Fibroblast of skin of left quadriceps (primary cell): ENCODE results near the gene DUOX2.
"Not testable (repeated sequence)": the region's sequence is repeated elsewhere in the genome, so short reads cannot be mapped to it uniquely, and the experiment has no call there.

ENCODE experiments used
- DNase-seq, 2 experiments: peaks; one replicate each; pipeline ENCODE4 v3.0.0-alpha.2; 2013; ENCODE audit warnings: low read depth in 2 of 2

Gene DUOX2

GRCh38 chr15:45100884-45101625 is 12.9 kb downstream of the DUOX2 start:
- DNase-seq: no peak

DNA sequence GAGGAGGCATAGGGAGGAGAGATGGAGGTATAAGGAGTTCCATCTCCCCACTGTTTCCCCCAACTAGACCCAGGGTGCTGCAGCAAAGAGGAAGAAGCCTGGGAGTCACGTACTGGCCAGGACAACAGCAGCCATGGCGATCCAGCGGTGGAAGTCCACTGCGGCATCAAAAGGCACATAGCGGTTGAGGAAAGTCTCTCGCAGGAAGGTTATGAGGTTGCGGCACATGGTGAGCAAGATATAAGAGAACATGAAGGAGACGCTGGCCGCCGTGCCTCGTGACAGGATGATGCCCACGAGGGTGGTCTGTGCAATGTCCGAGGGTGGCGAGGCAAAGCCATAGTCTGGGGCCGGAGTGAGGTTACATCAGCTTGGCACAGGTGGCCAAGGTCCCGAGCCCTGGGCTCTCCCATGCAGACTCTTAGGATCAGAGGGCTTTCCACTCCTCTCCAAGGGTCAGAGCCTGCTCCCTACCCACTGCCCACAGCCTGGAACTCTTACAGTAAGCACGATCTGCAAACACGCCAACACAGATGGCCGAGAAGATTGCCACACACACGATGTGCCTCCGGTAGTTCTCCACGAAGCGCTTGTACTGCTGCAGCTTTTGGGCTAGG is 14.3 kb downstream of the DUOX2 start:
- no peak for DNase-seq

GRCh38 chr15:45097466-45097865 is 16.5 kb downstream of the DUOX2 start:
- DNase-seq: no peak

DNA sequence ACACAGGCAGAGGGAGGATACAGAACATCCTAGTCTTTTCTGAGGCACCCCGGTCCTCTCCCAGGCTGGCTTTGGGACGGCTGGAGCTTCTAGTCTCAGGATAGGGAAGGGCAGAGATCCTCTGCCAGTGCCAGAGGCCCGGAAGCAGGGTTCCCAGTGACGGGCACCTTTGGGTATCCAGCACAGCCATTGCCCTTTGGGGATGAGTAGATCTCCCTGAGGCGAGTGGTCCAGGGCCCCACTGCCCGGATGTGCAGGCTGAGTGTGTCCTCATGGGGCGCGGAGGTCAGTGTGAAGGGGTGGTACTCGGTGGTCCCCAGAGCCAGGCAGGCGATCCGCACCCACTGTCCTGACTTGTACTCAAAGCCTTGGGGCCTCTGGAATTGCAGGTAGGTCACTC is 18.3 kb downstream of the DUOX2 start:
- no peak for DNase-seq

GRCh38 chr15:45094358-45094730 is 19.6 kb downstream of the DUOX2 start:
- DNase-seq: no peak

DNA sequence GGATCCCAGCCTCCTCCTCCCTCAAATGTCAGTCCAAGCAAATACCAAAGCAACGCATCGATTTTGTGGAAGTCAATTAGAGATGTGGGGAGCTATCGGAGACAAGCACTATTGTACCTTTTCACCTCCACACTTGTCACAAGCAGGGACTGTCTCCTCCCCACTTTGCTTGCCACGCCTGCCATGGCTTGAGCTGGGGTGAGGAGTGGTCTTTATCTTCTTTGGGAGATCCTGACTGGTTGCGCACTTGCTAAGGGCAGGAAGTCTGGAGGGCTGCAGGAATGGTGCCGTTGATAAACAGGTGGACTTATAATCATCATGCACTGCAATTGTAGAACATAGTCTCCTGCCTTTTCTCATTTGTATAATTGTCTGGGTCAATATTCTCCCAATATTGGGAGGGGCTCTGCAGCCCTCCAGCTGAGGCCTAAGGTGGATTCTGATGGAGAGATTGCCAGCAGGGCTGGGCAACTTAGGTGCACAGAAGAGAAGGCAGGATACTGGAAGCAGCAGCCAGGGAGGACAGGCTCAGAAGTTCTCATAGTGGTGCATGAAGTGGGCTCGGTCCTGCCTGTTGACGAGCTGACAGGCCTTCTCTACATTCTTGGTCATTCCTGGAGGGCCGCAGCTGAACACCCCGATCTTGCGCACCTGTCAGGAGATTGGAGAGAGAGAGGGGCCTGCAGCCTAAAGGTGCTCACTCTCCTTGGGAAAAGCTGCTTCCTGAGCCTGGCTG is 20.2 kb downstream of the DUOX2 start:
- no peak for DNase-seq

DNA sequence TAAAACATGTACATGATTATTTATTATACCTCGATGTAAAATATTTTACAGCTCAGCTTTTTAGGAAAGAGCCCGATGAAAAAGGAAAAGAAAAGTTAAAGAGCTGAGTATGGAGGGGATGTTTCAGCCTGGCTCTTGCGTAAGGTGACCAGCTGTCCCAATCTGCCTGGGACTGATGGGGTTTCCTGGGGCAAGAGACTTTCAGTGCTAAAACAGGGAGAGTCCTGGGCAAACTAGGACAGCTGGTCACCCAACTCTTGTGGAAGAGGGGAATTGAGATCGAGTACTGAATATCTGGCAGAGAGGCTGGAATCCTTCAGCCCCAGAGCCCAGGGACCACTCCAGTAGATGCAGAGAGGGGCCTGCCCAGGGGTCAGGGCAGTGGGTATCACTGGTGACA is 21.0 kb downstream of the DUOX2 start:
- no peak for DNase-seq

- DNase-seq: no peak
Measured at GRCh38 chr15:45091576-45091975, 22.4 kb downstream of the DUOX2 start.

DNA sequence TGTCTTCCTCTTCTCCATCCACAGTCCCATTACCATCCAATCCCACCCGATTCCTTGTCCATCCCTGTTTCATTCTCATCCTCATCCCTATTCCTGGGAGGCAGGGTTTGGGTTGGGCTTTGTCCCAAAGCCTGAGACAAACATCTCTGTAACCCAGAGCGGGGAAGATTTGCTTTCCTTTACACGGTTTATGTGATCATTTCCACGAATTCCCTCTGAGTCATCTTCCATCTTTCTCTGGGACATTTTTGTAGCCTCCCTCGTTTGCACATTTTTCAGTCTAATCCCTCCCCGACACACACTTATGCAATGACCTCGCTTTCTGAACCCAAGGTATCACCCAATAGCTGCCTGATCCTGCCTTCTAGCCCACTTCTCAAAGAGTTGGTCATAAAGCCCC is 22.8 kb downstream of the DUOX2 start:
- peak; percentile 5 to 13 for DNase-seq

DNA sequence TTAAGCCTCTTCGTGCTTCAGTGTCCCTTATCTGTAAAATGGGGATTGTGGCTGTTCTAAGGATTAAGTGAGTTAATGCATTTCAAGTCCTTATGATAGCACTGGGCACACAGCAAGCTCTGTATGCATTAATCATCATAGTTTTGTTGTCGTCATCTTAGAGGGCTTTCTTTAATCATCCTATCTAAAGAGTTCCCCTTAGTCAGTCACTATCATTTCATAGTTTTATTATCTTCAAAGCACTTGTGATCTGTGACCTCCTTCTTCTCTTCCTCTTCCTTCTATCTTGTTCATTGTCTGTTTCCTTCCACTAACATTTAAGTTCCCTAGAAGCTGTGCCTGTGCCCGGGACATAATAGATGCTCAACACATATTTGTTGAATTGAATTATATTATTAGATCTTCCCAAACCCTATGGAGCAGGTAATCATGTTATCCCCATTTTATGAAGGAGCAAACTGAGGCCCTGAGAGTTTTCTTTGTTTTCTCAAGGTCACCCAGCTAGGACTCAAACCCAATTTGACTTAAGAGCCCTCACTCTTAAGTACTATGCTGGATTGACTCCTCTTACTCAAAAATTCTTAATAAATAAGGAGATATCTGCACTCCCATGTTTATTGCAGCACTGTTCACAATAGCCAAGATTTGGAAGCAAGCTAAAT is 24.1 kb downstream of the DUOX2 start:
- DNase-seq: no peak

- no peak for DNase-seq
Measured at GRCh38 chr15:45088801-45089711, 24.9 kb downstream of the DUOX2 start.

- DNase-seq: no peak
Measured at GRCh38 chr15:45087513-45087912, 26.5 kb downstream of the DUOX2 start.

DNA sequence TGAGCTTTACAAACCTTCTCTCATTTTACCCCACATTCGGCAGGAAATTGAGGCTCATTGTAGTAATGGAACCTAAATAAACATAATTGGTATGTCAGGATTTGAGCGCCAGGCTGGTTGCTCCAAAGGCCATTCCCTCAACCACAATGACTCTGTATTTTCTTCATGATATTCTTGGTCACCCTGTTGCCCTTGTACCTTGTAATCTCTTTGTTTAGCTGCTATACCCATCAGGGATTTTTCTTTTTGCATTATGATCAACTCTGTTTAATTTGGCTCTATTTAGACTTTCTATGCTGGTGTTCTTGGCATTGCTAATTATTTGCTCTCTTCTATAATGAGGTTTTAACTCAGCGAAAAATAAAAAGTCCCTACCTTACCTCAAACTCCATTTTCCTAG is 29.8 kb downstream of the DUOX2 start:
- no peak for DNase-seq

GRCh38 chr15:45083223-45083622 is 30.7 kb downstream of the DUOX2 start:
- DNase-seq: no peak

DNA sequence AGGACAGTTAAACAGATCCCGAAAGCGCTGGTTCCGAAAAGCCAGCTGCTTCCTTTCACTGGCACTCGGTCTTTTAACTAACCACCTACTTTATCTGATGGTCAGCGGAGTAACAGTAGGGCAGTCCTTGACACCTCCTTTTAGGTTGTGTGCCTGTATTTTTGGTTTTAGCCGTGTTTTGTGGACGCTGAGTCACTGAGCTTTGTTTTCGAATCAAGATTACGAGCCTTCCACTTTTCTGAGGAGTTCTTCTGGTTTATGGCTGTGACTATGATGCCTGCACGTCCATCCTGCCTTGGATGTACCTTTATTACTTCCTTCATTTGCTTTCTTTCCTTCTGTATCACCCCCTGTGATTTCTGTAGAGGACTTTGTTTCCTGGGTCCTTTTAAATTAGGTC is 31.6 kb downstream of the DUOX2 start:
- not testable (repeated sequence) for DNase-seq

DNA sequence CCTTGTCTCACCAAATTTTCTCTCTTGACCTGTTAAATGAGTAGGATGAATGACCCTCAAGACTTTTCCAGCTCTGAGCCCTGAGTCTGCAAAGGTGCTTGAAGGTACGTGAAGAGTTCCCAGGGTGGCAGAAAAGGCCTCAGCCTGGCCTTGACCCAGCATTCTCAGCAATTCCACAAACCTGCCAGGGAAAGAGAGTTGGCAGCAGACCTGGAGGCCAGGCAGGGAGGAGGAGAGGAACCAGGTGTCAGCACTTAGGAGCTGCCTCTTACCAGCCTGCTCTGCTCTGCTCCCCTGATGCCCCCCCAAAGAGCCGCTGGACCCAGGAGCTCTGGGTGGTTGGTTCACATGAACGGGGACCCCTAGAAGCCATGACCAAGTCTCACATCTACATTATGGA is 33.4 kb downstream of the DUOX2 start:
- not testable (repeated sequence) for DNase-seq

DNA sequence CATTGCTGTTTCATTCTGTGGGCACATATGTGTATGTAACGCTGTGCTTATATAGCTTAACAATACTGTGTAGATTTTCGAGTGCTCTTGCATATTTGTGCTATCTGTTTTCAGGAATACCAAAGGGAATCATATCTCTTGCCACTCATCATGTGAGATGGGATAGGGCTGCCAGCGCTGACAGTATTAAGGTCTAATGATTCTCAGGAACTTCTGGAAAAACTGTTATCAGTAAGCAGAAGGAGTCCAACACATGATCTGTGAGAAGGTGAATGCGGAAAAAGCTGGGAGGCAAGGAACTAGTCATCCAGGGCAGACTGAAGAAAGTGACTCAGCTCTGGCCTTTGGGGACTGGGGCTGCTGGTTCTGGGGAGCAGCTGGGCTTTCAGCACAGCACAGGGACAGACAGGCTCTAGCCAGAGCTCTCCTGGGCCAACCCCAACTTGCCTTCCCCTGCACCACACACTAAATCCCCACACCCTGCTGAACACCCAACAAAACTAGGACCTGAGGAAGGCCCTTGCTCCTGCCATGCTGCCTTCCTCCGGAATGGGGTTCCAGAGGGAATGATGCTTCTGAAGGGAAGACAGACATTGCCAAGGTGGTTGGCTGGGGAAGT is 34.2 kb downstream of the DUOX2 start:
- not testable (repeated sequence) for DNase-seq

GRCh38 chr15:45079201-45079600 is 34.8 kb downstream of the DUOX2 start:
- not testable (repeated sequence) for DNase-seq

GRCh38 chr15:45077391-45077790 is 36.6 kb downstream of the DUOX2 start:
- not testable (repeated sequence) for DNase-seq

DNA sequence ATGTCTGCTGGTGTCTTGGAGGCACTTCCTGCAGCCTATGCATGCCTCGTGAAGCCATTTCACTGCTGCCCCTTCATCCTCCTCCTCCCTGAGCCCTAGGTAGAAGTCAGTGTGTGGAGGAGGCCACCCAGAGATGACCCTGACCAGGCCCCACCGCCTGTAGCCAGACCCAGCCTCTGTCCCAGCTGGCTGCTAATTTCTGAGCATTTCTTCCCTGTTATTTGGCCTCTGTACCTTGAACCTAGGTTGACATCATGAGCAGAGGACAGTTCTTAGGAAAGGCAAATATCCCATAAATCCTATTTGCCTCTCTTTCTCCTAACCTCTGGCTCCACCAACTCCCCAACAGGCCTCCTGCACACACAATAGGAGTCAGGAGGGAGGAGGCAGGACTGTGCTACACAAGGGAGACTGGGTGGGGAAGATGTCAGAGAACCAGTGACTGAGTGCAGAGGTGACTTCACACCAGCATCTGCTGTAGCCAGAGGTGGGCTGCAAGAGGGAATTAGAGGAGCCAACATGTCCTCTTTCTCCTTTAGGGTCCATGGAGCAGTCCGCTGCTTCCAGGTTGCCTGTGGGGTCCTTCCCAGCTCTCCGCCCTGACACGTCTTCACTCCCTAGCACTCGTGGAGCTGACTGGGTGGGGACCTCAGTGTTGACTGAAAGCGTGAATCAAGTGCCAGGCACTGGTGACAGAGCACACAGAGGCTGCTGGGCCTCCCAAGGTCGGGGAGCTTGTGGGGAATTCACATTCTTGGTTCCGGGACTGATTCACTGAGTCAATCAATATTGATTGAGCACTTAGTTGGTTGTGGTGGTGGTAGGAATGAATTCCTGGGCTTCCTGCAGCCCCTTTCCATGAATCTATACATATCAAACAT is 38.3 kb downstream of the DUOX2 start:
- not testable (repeated sequence) for DNase-seq
